Activated naive CD8-positive, alpha-beta T cell treated with anti-CD3 and anti-CD28 coated beads, Interleukin-2, amount 50 U/mL, for 16 hours (primary cell): Measurements from ENCODE around the gene BANF1.

Experiments used
- DNase-seq: peaks from one replicate; pipeline ENCODE4 v3.0.0-alpha.2; 2020; ENCODE audit warnings: low read depth, low spot score

The BANF1 gene

DNA sequence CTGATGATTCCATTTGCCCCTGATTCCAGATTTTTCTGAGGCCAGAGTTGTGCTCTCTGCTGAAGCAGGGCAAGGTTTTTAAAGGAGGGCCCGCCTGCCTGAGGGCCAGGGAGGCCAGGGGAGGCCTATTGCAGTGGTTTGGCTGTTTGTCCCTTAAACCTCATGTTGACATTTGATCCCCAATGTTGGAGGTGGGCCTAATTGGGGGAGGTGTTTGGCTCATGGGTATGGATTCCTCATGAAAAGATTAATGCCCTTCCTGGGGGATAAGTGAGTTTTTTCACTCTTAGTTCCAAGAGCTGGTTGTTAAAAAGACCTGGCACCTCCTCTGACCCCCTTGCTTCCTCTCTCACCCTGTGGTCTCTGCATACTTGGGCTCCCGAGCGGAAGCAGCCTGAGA lies 37.5 kb downstream of the BANF1 start:
- DNase-seq, result no peak

GRCh38 chr11:66042227-66042995 lies 40.1 kb downstream of the BANF1 start:
- DNase-seq, result no peak

DNA sequence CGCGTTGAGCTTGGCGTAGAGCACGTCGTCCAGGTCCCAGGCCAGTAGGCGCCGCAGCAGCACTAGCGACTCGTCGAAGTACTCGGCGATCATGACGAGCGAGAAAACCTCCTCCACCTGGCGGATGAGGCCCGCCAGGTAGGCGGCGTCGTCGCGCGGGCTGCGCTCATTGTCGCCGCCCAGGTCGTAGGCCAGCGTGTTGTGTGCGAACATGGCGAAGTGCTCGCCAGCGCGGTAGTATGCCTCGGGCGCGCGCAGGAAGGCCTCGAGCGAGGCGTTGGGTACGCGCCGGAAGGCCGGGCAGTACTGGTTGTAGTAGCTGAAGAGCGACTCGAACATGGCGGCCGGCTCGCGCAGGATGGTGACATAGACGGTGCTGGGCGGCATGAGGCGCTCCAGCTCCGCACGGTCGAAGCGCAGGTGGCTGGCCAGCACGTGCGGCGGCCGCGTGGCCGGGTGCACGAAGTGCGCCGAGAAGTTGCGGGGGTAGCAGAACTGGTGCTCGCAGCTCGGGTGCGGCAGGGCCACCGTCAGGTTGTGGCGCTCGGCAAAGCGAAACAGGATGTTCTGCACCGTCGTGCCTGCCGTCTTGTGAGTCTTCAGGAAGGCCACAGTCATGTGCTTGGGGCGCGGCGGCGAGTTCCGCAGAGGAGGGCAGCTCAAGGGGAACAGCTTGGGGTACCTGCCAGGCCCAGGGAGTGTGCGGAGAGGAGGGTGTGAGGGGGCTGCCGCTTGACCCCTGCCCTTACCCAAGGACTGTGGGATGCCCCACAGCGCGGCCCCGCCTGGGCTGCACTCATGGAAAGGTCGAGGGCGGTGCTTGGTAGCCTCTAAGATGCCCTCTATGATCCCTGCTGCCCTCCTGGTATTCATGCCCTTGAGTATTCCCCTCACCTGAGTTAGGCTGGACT lies 40.9 kb downstream of the BANF1 start:
- DNase-seq, result no peak

DNA sequence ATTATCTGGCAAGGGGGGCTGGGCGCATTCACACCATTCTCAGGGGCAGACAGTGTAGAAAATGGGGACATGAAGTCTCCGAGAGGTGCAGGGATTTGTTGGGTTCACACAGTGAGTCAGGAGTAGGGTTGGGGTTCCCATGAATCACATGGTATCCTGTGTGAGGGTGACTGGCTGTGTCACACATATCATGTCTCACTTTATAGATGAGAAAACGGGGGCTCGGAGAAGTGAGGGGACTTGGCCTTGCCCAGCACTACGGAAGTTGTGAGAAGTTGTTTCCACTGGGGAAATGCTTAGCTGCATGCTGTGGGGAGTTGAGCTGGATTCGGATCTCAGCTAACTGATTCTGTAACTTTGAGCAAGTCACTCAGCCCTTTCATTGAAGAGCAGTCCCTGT lies 42.5 kb downstream of the BANF1 start:
- no peak for DNase-seq

DNA sequence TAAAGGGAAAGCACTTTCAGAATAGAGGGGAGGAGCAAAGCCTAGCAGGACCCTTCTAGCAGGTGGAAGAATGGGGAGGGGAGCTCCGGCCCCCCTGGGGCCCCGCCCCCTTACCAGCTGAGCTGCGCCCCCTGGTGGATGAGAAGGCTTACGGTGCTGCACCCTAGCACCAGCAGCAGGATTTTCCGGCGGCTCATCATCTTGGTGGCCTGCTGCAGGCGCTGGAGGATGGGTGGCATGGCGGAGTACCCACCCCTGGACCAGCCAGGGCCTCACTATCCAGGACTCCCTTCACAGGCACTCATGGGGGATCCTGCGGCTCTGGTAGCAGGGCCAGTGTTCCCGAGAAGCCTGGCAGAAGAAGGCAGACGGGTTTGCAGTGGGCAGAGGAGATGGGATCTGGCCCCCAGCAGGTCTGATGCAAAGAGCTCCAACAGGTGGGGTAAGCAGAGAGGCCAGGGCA lies 42.9 kb downstream of the BANF1 start:
- DNase-seq, result peak; percentile 71

DNA sequence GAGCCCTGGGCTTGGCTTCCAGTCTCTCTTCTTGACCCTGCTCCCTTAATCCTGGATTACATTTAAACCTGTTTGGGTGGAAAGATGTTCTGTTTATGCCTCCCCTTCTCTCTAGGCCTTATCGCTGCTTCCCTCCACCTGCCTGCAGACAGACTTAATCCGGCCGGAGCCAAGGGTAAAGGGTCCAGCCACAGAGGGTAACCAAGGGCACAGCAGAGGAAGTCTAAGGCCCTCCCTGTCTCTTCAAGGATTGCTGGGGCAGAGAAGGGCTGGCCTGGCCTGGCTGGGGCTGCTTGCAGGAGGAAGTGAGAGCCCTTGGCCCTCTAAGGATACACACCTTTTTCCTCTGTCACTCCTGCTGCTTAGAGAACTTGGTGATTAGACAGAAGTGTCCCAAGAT lies 44.6 kb downstream of the BANF1 start:
- DNase-seq, result no peak

- DNase-seq, result no peak
Observed at GRCh38 chr11:66047541-66048365, 45.5 kb downstream of the BANF1 start.

DNA sequence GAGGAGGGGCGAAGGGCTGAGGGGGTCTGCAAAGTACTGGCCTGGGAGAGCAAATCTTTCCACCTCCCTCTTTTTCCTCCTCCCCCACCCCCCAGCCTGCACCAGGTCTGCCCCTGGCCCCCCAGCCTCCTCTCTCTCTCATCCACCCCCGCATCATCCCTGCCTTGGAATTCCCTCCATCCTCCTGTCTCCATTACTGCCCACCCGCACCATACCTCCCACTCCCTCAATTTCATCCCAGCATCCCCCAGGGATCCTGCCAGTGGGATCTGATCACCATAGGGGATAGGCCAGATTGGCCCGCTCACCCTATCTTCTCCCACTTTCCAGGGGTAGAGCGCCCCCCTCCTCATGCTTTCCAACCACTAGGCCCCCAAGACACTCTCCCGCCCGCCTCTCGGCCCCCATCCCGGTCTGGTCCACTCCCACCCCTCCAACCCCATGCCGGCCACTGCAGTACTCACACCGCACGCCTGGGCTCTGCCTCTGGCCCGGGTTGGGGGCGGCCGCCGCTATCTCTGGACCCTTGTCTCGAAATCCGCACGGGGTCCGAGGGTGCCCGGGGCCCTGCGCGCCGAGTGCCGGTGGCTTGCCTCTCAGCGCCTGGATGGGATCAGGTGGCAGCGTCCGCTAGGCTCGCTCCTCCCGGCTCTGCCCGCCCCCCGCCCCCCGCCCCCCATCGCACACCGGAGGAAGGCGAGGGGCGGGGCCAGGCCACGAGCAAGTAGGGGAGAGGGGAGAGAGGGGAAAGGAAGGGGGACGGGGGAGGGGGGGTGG lies 46.4 kb downstream of the BANF1 start, which contains the start of gene GAL3ST3:
Gene GAL3ST3 (minus strand): TSS at position 615 of the 777 bp plus-strand sequence. CDS start 3,746 bp downstream, outside the sequence.
- DNase-seq, result no peak

DNA sequence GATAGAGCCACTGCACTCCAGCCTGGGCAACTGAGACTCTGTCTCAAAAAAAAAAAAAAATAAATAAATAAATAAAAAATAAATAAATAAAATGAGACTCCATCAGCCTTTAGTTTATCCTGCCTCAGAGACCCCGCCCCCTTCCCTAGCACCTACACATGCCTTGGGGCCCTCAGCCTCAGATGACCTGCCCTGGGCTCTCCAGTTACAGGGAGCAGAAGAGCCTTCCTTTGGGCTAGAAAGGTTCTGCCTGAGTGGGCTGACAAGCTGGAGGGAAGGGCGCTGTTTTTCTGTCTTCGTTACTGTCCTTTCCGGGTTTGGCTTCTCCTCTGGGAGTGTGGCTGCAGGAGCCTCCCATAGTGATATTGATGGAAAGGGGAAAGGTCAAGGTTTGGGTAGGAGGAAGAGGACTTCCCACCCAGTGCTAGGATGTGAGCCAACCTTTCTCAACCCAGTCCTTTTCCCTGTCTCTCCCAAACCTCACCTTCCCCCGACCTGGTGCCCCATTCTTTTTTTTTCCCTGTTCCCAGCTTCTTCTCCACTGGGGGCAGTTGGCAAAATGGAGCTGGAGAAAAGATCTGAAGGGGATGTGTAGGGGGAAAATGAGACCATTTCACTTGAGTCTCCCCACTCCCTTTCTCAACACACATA lies 48.4 kb downstream of the BANF1 start:
- no peak for DNase-seq

GRCh38 chr11:66051371-66051765 lies 49.1 kb downstream of the BANF1 start:
- no peak for DNase-seq

GRCh38 chr11:66051766-66052663 lies 49.7 kb downstream of the BANF1 start, which contains the start of gene SF3B2:
Gene SF3B2 (plus strand): TSS chr11:66052364. CDS start chr11:66052385, 21 bp downstream.
- DNase-seq, result peak; percentile 88

- DNase-seq, result no peak
Observed at GRCh38 chr11:66052664-66052982, 50.3 kb downstream of the BANF1 start.
